ENCODE measurements around the gene ADAMTS15. TPM values are rescaled to one million over a fixed set of nuclear protein-coding genes. Genes with fewer than 3 reads are reported as not detected.

ADAMTS15 gene
- total RNA-seq, 2 donors from 2014 or later = 10.8 to 14.1 TPM

- H3K4me1 ChIP-seq (ENCODE audit: control insufficient read depth in 1 of 2, low read depth in 2 of 2) = peaks cover 5 to 32% of the 10 kb centered on the region in 2 donors
- ATAC-seq (ENCODE audit: insufficient number of reproducible peaks, low FRiP score, low read depth) = no peak
- H3K27me3 ChIP-seq (replicated peaks; ENCODE audit: insufficient read depth) = no peaks in the 10 kb centered on the region
- peak overlapping the region in 1 of 2 donors; percentile 43 for H3K27ac ChIP-seq
- no peak overlapping the region for H3K4me3 ChIP-seq
- H3K36me3 ChIP-seq = no peaks in the 10 kb centered on the region
- no peak for TF ChIP-seq CTCF (IDR thresholded peaks at IDR 0.05)
- no peak for DNase-seq (ENCODE audit: low spot score)
- no peaks in the 10 kb centered on the region for H3K9me3 ChIP-seq
Observed at GRCh38 chr11:130408401-130408890, 40.0 kb upstream of the ADAMTS15 start.

- no peak for TF ChIP-seq CTCF (IDR thresholded peaks at IDR 0.05)
- Histone ChIP-seq H3K27me3 (replicated peaks; ENCODE audit: insufficient read depth) (no peaks in the 10 kb centered on the region), H3K9me3 (no peaks in the 10 kb centered on the region), H3K4me1 (ENCODE audit: control insufficient read depth in 1 of 2, low read depth in 2 of 2) (peaks cover 7 to 31% of the 10 kb centered on the region in 2 donors), H3K4me3 (no peak overlapping the region), H3K36me3 (no peaks in the 10 kb centered on the region), H3K27ac (no peak overlapping the region)
- ATAC-seq (ENCODE audit: insufficient number of reproducible peaks, low FRiP score, low read depth) (no peak), DNase-seq (ENCODE audit: low spot score) (no peak)
Observed at GRCh38 chr11:130408901-130409300, 39.5 kb upstream of the ADAMTS15 start.

DNA sequence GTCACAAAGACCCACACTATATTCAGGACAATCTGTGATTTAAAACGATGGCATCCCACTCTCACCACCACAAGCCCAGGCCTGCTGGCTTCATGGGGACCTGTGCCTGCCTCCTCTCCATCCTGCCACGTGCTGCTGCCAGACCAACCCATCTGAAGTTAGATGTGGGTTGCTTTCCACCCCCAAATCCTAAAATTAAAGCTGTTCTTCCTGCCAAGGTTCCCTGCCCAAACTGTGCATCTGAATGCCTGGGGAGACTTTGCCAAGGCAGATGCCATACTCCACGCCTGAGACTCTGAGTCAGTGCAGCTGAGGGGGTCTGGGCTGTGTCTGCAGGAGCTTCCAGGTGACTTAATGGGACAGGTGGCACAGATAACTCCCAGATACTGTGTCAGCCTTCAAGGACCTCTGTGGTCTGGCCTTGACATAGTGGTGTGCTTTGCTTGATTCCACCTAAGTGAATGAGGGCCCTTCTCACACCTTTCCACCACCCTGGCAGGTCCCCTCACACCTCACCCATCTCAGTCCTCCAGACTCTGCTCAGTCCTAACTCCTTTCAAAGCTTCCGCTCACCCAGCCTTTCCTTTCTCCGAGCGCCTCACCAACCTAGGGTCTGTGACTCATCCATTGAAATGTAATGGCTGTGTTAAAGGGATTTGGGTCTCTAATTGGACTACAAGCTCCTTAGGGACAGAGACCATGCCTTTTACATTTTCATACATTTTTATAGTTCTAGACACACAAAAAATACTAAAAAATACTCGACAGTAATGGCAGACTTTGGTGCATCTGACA is 38.7 kb upstream of the ADAMTS15 start:
- DNase-seq (ENCODE audit: low spot score) (no peak), ATAC-seq (ENCODE audit: insufficient number of reproducible peaks, low FRiP score, low read depth) (no peak)
- no peaks in the 10 kb centered on the region for H3K36me3 ChIP-seq
- H3K9me3 ChIP-seq = no peaks in the 10 kb centered on the region
- peaks cover 10 to 31% of the 10 kb centered on the region in 2 donors for H3K4me1 ChIP-seq (ENCODE audit: control insufficient read depth in 1 of 2, low read depth in 2 of 2)
- H3K27me3 ChIP-seq (replicated peaks; ENCODE audit: insufficient read depth) = no peaks in the 10 kb centered on the region
- no peak overlapping the region for H3K4me3 ChIP-seq
- no peak for TF ChIP-seq CTCF (IDR thresholded peaks at IDR 0.05)
- H3K27ac ChIP-seq = no peak overlapping the region

- ATAC-seq (ENCODE audit: insufficient number of reproducible peaks, low FRiP score, low read depth) = no peak
- peaks cover 10 to 30% of the 10 kb centered on the region in 2 donors for H3K4me1 ChIP-seq (ENCODE audit: control insufficient read depth in 1 of 2, low read depth in 2 of 2)
- no peak for DNase-seq (ENCODE audit: low spot score)
Observed at GRCh38 chr11:130411223-130411622, 37.2 kb upstream of the ADAMTS15 start.

More at GRCh38 chr11:130411223-130411622, 37.2 kb upstream of the ADAMTS15 start:
- Histone ChIP-seq H3K36me3 (no peaks in the 10 kb centered on the region), H3K9me3 (no peaks in the 10 kb centered on the region), H3K27ac (no peak overlapping the region), H3K27me3 (replicated peaks; ENCODE audit: insufficient read depth) (no peaks in the 10 kb centered on the region), H3K4me3 (no peak overlapping the region)
- TF ChIP-seq CTCF (IDR thresholded peaks at IDR 0.05) = no peak

Data from thoracic aorta (tissue), 2 donors.